ENCODE measurements around the gene ATG10. TPM values are rescaled to one million over a fixed set of nuclear protein-coding genes. Genes with fewer than 3 reads are reported as not detected.

ATG10 gene
- total and polyA plus RNA-seq, 2 donors (not counting 1 experiment from before 2014, with no cell fraction given): 1.6 to 11.6 TPM

- Histone ChIP-seq H4K20me1 (ENCODE audit: control insufficient read depth, insufficient read depth, low read length, poor library complexity, severe bottlenecking) (no peaks in the 10 kb centered on the region), H3K9ac (ENCODE audit: low read length) (no peak overlapping the region), H3K9me3 (ENCODE audit: control extremely low read depth in 1 of 3, control insufficient read depth in 2 of 3, insufficient read depth in 1 of 3, low read length in 2 of 3) (no peaks in the 10 kb centered on the region), H3K36me3 (replicated peaks in 1 of 2; ENCODE audit: control extremely low read depth in 1 of 2, control insufficient read depth in 1 of 2, extremely low read depth in 1 of 2, insufficient read depth in 2 of 2, low read length in 1 of 2) (peaks cover 0 to 1% of the 10 kb centered on the region in 2 experiments), H3K4me2 (replicated peaks; ENCODE audit: low read depth, low read length, poor library complexity, severe bottlenecking) (no peak overlapping the region), H2AFZ (ENCODE audit: insufficient read depth, low read depth, low read length, poor library complexity, severe bottlenecking) (no peak overlapping the region), H3K27me3 (replicated peaks in 1 of 4; ENCODE audit: control extremely low read depth in 1 of 4, control insufficient read depth in 3 of 4, insufficient read depth in 4 of 4, low read length in 3 of 4) (no peaks in the 10 kb centered on the region), H3K4me1 (ENCODE audit: control insufficient read depth in 2 of 2, insufficient read depth in 2 of 2, low read length in 2 of 2) (no peaks in the 10 kb centered on the region), H3K27ac (ENCODE audit: low read length in 2 of 2) (no peak overlapping the region), H3K4me3 (ENCODE audit: control extremely low read depth in 1 of 5, extremely low read depth in 1 of 5, insufficient read depth in 1 of 5, low read depth in 2 of 5, low read length in 4 of 5) (no peak overlapping the region), H3K79me2 (ENCODE audit: control insufficient read depth, insufficient read depth, low read length) (no peaks in the 10 kb centered on the region)
- Mint-ChIP-seq H3K4me1 (no peaks in the 10 kb centered on the region), H3K27ac (no peak overlapping the region), H3K27me3 (no peaks in the 10 kb centered on the region), H3K9me3 (ENCODE audit: insufficient read depth) (no peaks in the 10 kb centered on the region), H3K4me3 (no peak overlapping the region)
- intact Hi-C loops (cut with micrococcal nuclease): no loop called here
- POLR2A ChIA-PET: no interaction called here
- TF ChIP-seq CTCF (IDR thresholded peaks at IDR 0.05): no peak
- no peak for TF ChIP-seq EZH2 (IDR thresholded peaks at IDR 0.05; ENCODE audit: borderline replicate concordance, insufficient read depth, low read depth, low read length, poor library complexity, severe bottlenecking)
- DNase-seq: no peak
- no peak for ATAC-seq (ENCODE audit: low read depth)
- 100% methylated on average over 1 of the region's 2 CpGs for WGBS (ENCODE audit: insufficient coverage)
- CTCF ChIA-PET: no interaction called here
Observed at GRCh38 chr5:82111191-82111590, 139.4 kb downstream of the ATG10 start.

- Mint-ChIP-seq H3K9me3 (ENCODE audit: insufficient read depth) (no peaks in the 10 kb centered on the region), H3K27me3 (no peaks in the 10 kb centered on the region), H3K4me3 (no peak overlapping the region), H3K4me1 (no peaks in the 10 kb centered on the region), H3K27ac (no peak overlapping the region)
- intact Hi-C loops (cut with micrococcal nuclease): no loop called here
- TF ChIP-seq EZH2 (IDR thresholded peaks at IDR 0.05; ENCODE audit: borderline replicate concordance, insufficient read depth, low read depth, low read length, poor library complexity, severe bottlenecking): no peak
- no peak for TF ChIP-seq CTCF (IDR thresholded peaks at IDR 0.05)
- H3K9me3 ChIP-seq (ENCODE audit: control extremely low read depth in 1 of 3, control insufficient read depth in 2 of 3, insufficient read depth in 1 of 3, low read length in 2 of 3): no peaks in the 10 kb centered on the region
- ATAC-seq (ENCODE audit: low read depth) (no peak), DNase-seq (no peak)
- H3K79me2 ChIP-seq (ENCODE audit: control insufficient read depth, insufficient read depth, low read length): no peaks in the 10 kb centered on the region
- H3K36me3 ChIP-seq (replicated peaks in 1 of 2; ENCODE audit: control extremely low read depth in 1 of 2, control insufficient read depth in 1 of 2, extremely low read depth in 1 of 2, insufficient read depth in 2 of 2, low read length in 1 of 2): peaks cover 0 to 1% of the 10 kb centered on the region in 2 experiments
- CTCF ChIA-PET: interaction anchor here (0.8 kb wide), 1 partner anchor 110 kb away, joined by 3 read pairs; no protein-coding TSS in a partner anchor
- H3K9ac ChIP-seq (ENCODE audit: low read length): no peak overlapping the region
- no peaks in the 10 kb centered on the region for H4K20me1 ChIP-seq (ENCODE audit: control insufficient read depth, insufficient read depth, low read length, poor library complexity, severe bottlenecking)
- no peak overlapping the region for H3K4me3 ChIP-seq (ENCODE audit: control extremely low read depth in 1 of 5, extremely low read depth in 1 of 5, insufficient read depth in 1 of 5, low read depth in 2 of 5, low read length in 4 of 5)
- H3K27me3 ChIP-seq (replicated peaks in 1 of 4; ENCODE audit: control extremely low read depth in 1 of 4, control insufficient read depth in 3 of 4, insufficient read depth in 4 of 4, low read length in 3 of 4): no peaks in the 10 kb centered on the region
- no peak overlapping the region for H2AFZ ChIP-seq (ENCODE audit: insufficient read depth, low read depth, low read length, poor library complexity, severe bottlenecking)
- 100% methylated on average over 1 of the region's 1 CpG for WGBS (ENCODE audit: insufficient coverage)
- no peak overlapping the region for H3K4me2 ChIP-seq (replicated peaks; ENCODE audit: low read depth, low read length, poor library complexity, severe bottlenecking)
- POLR2A ChIA-PET: no interaction called here
- no peaks in the 10 kb centered on the region for H3K4me1 ChIP-seq (ENCODE audit: control insufficient read depth in 2 of 2, insufficient read depth in 2 of 2, low read length in 2 of 2)
- no peak overlapping the region for H3K27ac ChIP-seq (ENCODE audit: low read length in 2 of 2)
Observed at GRCh38 chr5:82115858-82116257, 144.0 kb downstream of the ATG10 start.
